ENCODE data around the gene TLL2.

- TF ChIP-seq, protein P1, sequence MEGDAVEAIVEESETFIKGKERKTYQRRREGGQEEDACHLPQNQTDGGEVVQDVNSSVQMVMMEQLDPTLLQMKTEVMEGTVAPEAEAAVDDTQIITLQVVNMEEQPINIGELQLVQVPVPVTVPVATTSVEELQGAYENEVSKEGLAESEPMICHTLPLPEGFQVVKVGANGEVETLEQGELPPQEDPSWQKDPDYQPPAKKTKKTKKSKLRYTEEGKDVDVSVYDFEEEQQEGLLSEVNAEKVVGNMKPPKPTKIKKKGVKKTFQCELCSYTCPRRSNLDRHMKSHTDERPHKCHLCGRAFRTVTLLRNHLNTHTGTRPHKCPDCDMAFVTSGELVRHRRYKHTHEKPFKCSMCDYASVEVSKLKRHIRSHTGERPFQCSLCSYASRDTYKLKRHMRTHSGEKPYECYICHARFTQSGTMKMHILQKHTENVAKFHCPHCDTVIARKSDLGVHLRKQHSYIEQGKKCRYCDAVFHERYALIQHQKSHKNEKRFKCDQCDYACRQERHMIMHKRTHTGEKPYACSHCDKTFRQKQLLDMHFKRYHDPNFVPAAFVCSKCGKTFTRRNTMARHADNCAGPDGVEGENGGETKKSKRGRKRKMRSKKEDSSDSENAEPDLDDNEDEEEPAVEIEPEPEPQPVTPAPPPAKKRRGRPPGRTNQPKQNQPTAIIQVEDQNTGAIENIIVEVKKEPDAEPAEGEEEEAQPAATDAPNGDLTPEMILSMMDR (IDR thresholded peaks at IDR 0.05): no peak
- TF ChIP-seq POLR2A (IDR thresholded peaks at IDR 0.05): no peak
These were observed 20.5 kb downstream of the TLL2 start for GRCh38 chr10:96493254-96493653.
